Mucosa of stomach (tissue), 1 donor: ENCODE measurements around the gene RIPOR2.

Experiments
- H3K27me3 ChIP-seq: one replicate; pipeline ENCODE4 v1.7.0; 2013; ENCODE audit warnings: mild to moderate bottlenecking, low read length; ENCODE audit not compliant: control insufficient read depth, insufficient read depth
- H3K36me3 ChIP-seq: one replicate; pipeline ENCODE4 v1.7.0; 2013; ENCODE audit warnings: low read length; ENCODE audit not compliant: control insufficient read depth, insufficient read depth
- H3K4me1 ChIP-seq: one replicate; pipeline ENCODE4 v1.7.0; 2013; ENCODE audit warnings: mild to moderate bottlenecking, low read length; ENCODE audit not compliant: control insufficient read depth, insufficient read depth
- H3K4me3 ChIP-seq: one replicate; pipeline ENCODE4 v1.7.0; 2013; ENCODE audit warnings: low read length
- H3K9ac ChIP-seq: one replicate; pipeline ENCODE4 v1.7.0; 2013; ENCODE audit warnings: mild to moderate bottlenecking, low read length, moderate library complexity
- H3K9me3 ChIP-seq: one replicate; pipeline ENCODE4 v1.7.0; 2013; ENCODE audit warnings: mild to moderate bottlenecking, low read length, moderate library complexity; ENCODE audit not compliant: control insufficient read depth
- donor health status: Pancreatic carcinoma.

Gene RIPOR2

DNA sequence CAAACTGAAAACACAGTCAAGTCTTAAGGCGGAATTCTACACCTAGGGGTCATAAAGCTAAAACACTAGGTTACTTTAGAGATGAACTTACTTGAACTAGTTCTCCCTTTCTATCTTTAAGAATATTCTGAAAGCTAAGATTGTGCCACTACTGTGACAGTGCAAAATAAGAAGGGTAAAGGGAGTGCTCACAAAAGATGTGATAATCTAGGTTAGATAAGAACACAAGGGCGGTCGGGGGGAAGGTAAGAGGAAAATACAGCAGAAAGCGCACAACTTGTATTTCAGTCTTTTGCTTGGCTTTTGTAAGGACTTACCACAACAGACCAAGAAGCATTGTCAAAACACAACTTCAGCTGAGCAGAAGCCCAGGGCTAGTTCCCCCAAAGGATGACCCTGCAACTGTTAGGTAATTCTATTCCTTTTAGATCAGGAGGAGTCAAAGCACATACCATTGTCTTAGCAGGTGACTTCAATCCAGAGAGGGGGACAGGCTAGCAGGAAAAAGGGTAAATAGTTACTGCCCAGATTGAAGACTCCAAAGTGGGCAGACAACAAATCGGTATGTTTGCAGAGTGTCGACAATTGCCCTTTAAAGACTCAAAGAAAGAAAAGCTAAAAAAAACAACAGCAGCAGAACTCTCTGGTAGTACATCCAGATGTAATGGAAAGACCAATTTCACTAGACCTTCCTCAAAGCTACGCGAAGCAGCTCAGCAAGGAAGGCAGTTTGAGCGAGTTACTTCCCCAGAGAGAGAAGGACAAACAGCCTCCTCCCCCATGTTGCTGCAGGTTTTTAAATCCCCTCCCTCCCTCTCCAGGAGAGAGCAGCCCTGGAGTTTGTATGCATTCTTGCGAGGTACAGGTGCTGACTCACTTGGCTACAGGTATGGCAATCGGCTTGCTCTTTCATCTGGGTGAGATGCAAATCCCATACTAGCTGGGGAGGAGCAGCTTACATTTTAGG, 59.0 kb downstream of the RIPOR2 start:
- no peak overlapping the region for H3K4me3 ChIP-seq
- no peaks in the 10 kb centered on the region for H3K4me1 ChIP-seq
- H3K9ac ChIP-seq, result no peak overlapping the region
- no peaks in the 10 kb centered on the region for H3K9me3 ChIP-seq
- no peaks in the 10 kb centered on the region for H3K36me3 ChIP-seq
- no peaks in the 10 kb centered on the region for H3K27me3 ChIP-seq

- no peaks in the 10 kb centered on the region for H3K27me3 ChIP-seq
- H3K4me1 ChIP-seq, result no peaks in the 10 kb centered on the region
- no peaks in the 10 kb centered on the region for H3K9me3 ChIP-seq
- no peak overlapping the region for H3K4me3 ChIP-seq
- no peaks in the 10 kb centered on the region for H3K36me3 ChIP-seq
- no peak overlapping the region for H3K9ac ChIP-seq
These were observed 60.2 kb downstream of the RIPOR2 start for GRCh38 chr6:24875534-24875901.

DNA sequence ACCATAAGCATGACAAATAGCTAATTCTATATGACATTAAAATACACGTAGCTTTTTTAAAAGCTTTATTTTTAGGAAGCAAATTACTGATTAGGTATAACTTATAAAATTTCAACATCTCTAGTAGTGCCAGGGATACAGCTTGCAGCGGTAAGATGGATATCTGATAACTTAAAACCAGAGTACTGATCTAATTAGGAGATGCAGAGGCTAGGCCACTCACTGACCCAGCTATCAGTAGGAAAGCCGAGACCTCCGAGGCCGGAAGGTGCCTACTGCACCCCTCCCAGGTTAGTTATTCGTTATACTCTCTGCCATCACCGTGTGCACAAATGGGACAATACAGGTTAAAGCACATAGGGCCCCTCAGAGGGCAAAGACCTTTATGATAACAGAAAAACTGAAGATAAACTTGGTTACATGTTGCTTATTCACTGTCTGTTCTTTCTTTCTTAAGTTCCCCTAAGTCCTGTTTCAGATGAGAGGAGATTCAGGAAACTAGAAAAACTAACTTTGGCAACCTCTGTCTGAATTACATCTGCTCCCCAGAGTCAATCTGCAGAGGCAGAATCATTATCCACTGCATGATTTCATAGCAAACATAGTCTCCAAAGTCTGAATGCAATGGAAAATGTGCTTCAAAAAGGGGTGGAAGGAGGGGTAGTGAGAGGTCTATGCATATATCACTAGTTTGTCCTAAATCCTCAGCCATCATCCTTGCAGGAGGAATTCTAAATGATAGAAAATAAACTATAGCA, 60.8 kb downstream of the RIPOR2 start:
- H3K9ac ChIP-seq, result no peak overlapping the region
- H3K36me3 ChIP-seq, result no peaks in the 10 kb centered on the region
- H3K27me3 ChIP-seq, result no peaks in the 10 kb centered on the region
- no peaks in the 10 kb centered on the region for H3K9me3 ChIP-seq
- H3K4me3 ChIP-seq, result no peak overlapping the region
- H3K4me1 ChIP-seq, result no peaks in the 10 kb centered on the region

DNA sequence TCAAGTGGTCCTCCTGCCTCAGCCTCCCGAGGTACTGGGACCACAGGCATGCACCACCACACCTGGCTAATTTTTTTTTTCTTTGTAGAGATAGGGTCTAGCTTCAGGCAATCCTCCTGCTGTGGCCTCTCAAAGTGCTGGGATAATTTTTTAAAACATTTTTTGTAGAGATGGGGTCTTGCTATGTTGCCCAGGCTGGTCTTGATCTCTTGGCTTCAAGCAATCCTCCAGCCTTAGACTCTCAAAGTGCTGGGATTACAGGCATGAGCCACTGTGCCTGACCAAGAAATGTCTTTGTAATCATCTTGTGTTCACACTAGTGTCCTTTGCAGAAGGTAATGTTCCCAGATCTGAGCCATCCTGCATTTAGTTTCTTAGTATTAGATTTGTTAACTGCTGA, 61.6 kb downstream of the RIPOR2 start:
- Histone ChIP-seq H3K9ac (no peak overlapping the region), H3K27me3 (no peaks in the 10 kb centered on the region), H3K4me1 (no peaks in the 10 kb centered on the region), H3K36me3 (no peaks in the 10 kb centered on the region), H3K4me3 (no peak overlapping the region), H3K9me3 (no peaks in the 10 kb centered on the region)

DNA sequence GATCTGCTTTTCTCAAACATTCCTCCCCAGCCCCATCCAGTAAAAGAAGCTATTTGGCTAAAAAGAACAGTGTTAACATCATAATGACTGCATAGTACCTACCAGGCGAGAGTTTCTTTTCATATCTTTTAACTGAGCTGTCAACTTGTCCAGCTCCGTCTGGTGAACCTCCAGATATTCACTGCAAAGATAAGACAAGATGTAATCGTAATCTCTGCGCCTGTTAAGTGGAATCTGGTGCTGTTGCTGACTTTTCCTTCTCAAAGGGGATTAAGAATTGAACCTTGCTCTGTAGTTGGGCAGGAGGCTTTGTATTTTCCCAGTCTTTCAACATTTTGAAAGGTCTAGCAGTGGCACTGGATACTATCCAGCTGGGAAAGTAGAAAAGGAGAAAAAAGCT, 63.0 kb downstream of the RIPOR2 start:
- Histone ChIP-seq H3K27me3 (no peaks in the 10 kb centered on the region), H3K36me3 (no peaks in the 10 kb centered on the region), H3K4me1 (no peaks in the 10 kb centered on the region), H3K9me3 (no peaks in the 10 kb centered on the region), H3K4me3 (no peak overlapping the region), H3K9ac (no peak overlapping the region)

GRCh38 chr6:24868765-24869164, 67.0 kb downstream of the RIPOR2 start:
- Histone ChIP-seq H3K36me3 (no peaks in the 10 kb centered on the region), H3K4me1 (no peaks in the 10 kb centered on the region), H3K27me3 (no peaks in the 10 kb centered on the region), H3K9me3 (no peaks in the 10 kb centered on the region), H3K4me3 (no peak overlapping the region), H3K9ac (no peak overlapping the region)

GRCh38 chr6:24867104-24867703, 68.6 kb downstream of the RIPOR2 start:
- Histone ChIP-seq H3K27me3 (no peaks in the 10 kb centered on the region), H3K9me3 (no peaks in the 10 kb centered on the region), H3K4me1 (no peaks in the 10 kb centered on the region), H3K36me3 (no peaks in the 10 kb centered on the region), H3K4me3 (no peak overlapping the region), H3K9ac (no peak overlapping the region)

- H3K4me3 ChIP-seq, result no peak overlapping the region
- no peaks in the 10 kb centered on the region for H3K36me3 ChIP-seq
- H3K27me3 ChIP-seq, result no peaks in the 10 kb centered on the region
- H3K4me1 ChIP-seq, result no peaks in the 10 kb centered on the region
- H3K9me3 ChIP-seq, result no peaks in the 10 kb centered on the region
- no peak overlapping the region for H3K9ac ChIP-seq
These were observed 70.6 kb downstream of the RIPOR2 start for GRCh38 chr6:24865161-24865560.

DNA sequence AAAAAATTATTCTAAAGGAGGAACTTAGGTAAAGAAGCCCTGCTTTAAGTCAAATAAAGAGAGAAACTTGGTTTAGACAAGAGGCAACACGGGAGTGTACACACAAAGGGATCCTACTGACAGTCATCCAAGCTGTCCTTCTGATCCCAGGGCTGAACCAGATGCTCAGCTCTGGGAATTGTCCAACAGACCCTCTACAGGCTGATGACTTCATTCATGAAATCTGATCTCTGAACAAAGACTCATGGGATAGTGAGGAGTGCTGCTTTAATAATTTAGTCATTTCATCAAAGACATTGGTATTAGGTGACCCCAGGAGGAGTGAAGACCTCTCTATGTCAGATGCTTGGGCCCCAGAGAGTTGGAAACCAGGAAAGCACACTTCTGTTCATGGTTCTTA, 71.4 kb downstream of the RIPOR2 start:
- H3K9me3 ChIP-seq, result no peaks in the 10 kb centered on the region
- H3K4me3 ChIP-seq, result no peak overlapping the region
- H3K36me3 ChIP-seq, result no peaks in the 10 kb centered on the region
- H3K27me3 ChIP-seq, result no peaks in the 10 kb centered on the region
- H3K9ac ChIP-seq, result no peak overlapping the region
- no peaks in the 10 kb centered on the region for H3K4me1 ChIP-seq

GRCh38 chr6:24861934-24862333, 73.8 kb downstream of the RIPOR2 start:
- Histone ChIP-seq H3K4me3 (no peak overlapping the region), H3K4me1 (peaks cover 15% of the 10 kb centered on the region), H3K9me3 (no peaks in the 10 kb centered on the region), H3K9ac (no peak overlapping the region), H3K36me3 (no peaks in the 10 kb centered on the region), H3K27me3 (no peaks in the 10 kb centered on the region)

- H3K27me3 ChIP-seq, result no peaks in the 10 kb centered on the region
- H3K4me3 ChIP-seq, result no peak overlapping the region
- no peak overlapping the region for H3K9ac ChIP-seq
- peaks cover 15% of the 10 kb centered on the region for H3K4me1 ChIP-seq
- H3K9me3 ChIP-seq, result no peaks in the 10 kb centered on the region
- no peaks in the 10 kb centered on the region for H3K36me3 ChIP-seq
These were observed 76.1 kb downstream of the RIPOR2 start for GRCh38 chr6:24859608-24860200.

DNA sequence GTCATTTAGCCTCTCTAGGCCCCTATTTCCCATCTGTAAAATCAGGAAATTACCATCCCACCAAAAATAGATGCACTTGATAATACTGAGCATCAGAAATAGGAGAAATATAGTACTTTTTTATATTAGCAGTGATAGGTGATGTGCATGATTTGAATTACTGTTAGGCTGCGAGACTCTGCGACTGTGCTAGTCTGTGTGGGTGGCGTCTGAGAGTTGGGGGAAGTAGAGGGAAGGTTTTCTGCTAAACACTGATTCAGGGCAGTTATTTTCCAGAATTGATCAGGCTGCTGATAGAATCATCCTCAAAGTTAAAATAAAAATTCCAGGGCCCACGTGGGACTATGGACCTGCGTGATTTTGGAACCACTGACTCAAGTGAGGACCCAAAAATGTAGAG, 76.6 kb downstream of the RIPOR2 start:
- Histone ChIP-seq H3K9ac (no peak overlapping the region), H3K27me3 (no peaks in the 10 kb centered on the region), H3K4me1 (peaks cover 15% of the 10 kb centered on the region), H3K36me3 (no peaks in the 10 kb centered on the region), H3K9me3 (no peaks in the 10 kb centered on the region), H3K4me3 (no peak overlapping the region)
